Osteocyte (in vitro differentiated cells): Measurements from ENCODE around the gene SUZ12. TPM values are rescaled to one million over a fixed set of nuclear protein-coding genes. Genes with fewer than 3 reads are reported as not detected.
"Not testable (repeated sequence)": the region's sequence is repeated elsewhere in the genome, so short reads cannot be mapped to it uniquely, and the experiment has no call there.

Experiments
- DNase-seq: peaks from one replicate; pipeline ENCODE4 v3.0.0; 2021; ENCODE audit warnings: mixed read lengths; ENCODE audit not compliant: unreplicated experiment; ENCODE audit errors: extremely low spot score
- H3K27ac Mint-ChIP-seq: one replicate; pipeline ENCODE4 v1.8.0; 2021; ENCODE audit warnings: mild to moderate bottlenecking, mixed read lengths; ENCODE audit not compliant: unreplicated experiment
- H3K27me3 Mint-ChIP-seq: one replicate; pipeline ENCODE4 v1.8.0; 2021; ENCODE audit warnings: mixed read lengths; ENCODE audit not compliant: unreplicated experiment
- H3K36me3 Mint-ChIP-seq: one replicate; pipeline ENCODE4 v1.8.0; 2021; ENCODE audit warnings: mixed read lengths; ENCODE audit not compliant: unreplicated experiment
- H3K4me1 Mint-ChIP-seq: one replicate; pipeline ENCODE4 v1.8.0; 2021; ENCODE audit warnings: mixed read lengths; ENCODE audit not compliant: unreplicated experiment
- H3K4me3 Mint-ChIP-seq: one replicate; pipeline ENCODE4 v1.8.0; 2021; ENCODE audit warnings: mild to moderate bottlenecking, moderate library complexity, mixed read lengths; ENCODE audit not compliant: unreplicated experiment
- H3K9me3 Mint-ChIP-seq: one replicate; pipeline ENCODE4 v1.8.0; 2021; ENCODE audit warnings: mixed read lengths; ENCODE audit not compliant: unreplicated experiment
- total RNA-seq: library from RNA; stranded (reverse); gene quantifications from 2 replicates; pipeline ENCODE4 v1.2.1, GENCODE V29; 2021

SUZ12 gene
- total RNA-seq, 1 donor from 2014 or later: 25.4 TPM

GRCh38 chr17:32042266-32042665, 105.5 kb downstream of the SUZ12 start:
- not testable (repeated sequence) for DNase-seq, H3K4me1 Mint-ChIP-seq, H3K4me3 Mint-ChIP-seq, H3K27me3 Mint-ChIP-seq, H3K27ac Mint-ChIP-seq, H3K9me3 Mint-ChIP-seq
- H3K36me3 Mint-ChIP-seq: peaks cover 21% of the 10 kb centered on the region

DNA sequence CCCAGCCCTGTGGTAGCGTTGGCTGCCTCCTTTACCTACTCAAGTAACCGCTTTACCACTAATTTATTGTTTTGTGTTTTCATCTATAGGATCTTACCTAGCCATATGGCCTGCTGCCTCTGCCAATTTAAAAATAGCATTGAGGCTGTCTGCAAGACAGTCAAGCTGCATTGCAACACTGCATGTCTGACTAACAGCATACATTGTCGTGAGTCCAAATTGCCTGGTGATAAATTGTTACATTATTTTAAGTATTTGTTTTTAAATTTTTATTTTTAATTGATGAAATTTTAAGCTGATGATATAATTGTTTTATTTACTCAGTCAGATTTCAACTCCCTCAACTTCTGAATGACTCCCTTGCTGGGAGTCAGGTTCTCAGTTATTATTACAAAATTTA, 108.8 kb downstream of the SUZ12 start:
- H3K27me3 Mint-ChIP-seq, H3K4me1 Mint-ChIP-seq, H3K4me3 Mint-ChIP-seq, DNase-seq, H3K27ac Mint-ChIP-seq, H3K9me3 Mint-ChIP-seq: not testable (repeated sequence)
- H3K36me3 Mint-ChIP-seq: peaks cover 13% of the 10 kb centered on the region

DNA sequence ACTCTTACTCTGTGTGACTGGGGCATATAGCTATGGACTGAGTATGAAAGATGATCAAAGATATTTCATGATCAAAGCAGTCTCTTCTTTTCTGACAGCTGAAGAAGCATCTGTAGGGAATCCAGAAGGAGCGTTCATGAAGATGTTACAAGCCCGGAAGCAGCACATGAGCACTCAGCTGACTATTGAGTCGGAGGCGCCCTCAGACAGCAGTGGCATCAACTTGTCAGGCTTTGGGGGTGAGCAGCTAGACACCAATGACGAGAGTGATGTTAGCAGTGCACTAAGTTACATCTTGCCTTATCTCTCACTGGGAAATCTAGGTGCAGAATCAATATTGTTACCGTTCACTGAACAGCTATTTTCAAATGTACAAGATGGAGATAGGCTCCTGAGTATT, 110.9 kb downstream of the SUZ12 start:
- H3K27ac Mint-ChIP-seq, DNase-seq, H3K4me3 Mint-ChIP-seq, H3K4me1 Mint-ChIP-seq, H3K9me3 Mint-ChIP-seq, H3K27me3 Mint-ChIP-seq, H3K36me3 Mint-ChIP-seq: not testable (repeated sequence)

Other genes with a start within 250 kb of the SUZ12 start
- 51.2 and 52.9 TPM in 2 replicates for gene COPRS, start 77.8 kb upstream of the SUZ12 start, total RNA-seq
- 74.3 and 77.0 TPM in 2 replicates for gene UTP6, start 35.3 kb upstream of the SUZ12 start, total RNA-seq
- 18.9 and 24.7 TPM in 2 replicates for gene LRRC37B, start 70.4 kb downstream of the SUZ12 start, total RNA-seq
- 32.2 and 33.2 TPM in 2 replicates for gene RHOT1, start 205.5 kb downstream of the SUZ12 start, total RNA-seq